Measurements from ENCODE around the gene NRP1. TPM values are rescaled to one million over a fixed set of nuclear protein-coding genes. Genes with fewer than 3 reads are reported as not detected.

Gene NRP1
- total and polyA plus RNA-seq, 9 donors: 39.6 to 134 (median 67.2) TPM

GRCh38 chr10:33355274-33355673 lies 20.8 kb upstream of the NRP1 start:
- no peak for DNase-seq
- H3K4me3 ChIP-seq: no peak overlapping the region
- TF ChIP-seq EP300 (IDR thresholded peaks at IDR 0.05) (no peak), CTCF (IDR thresholded peaks at IDR 0.05) (no peak)
- H3K9me3 ChIP-seq: no peaks in the 10 kb centered on the region
- no peaks in the 10 kb centered on the region for H3K4me1 ChIP-seq (ENCODE audit: insufficient read depth)
- no peaks in the 10 kb centered on the region for H3K36me3 ChIP-seq
- intact Hi-C loops (cut with DNase I): no loop called here
- no peak overlapping the region for H3K27ac ChIP-seq
- WGBS, 3 donors: 78 to 81% (median 78%) methylated on average over 2 of the region's 2 CpGs
- H3K27me3 ChIP-seq: no peaks in the 10 kb centered on the region

GRCh38 chr10:33353853-33354252 lies 19.4 kb upstream of the NRP1 start:
- intact Hi-C loops (cut with DNase I): no loop called here

DNA sequence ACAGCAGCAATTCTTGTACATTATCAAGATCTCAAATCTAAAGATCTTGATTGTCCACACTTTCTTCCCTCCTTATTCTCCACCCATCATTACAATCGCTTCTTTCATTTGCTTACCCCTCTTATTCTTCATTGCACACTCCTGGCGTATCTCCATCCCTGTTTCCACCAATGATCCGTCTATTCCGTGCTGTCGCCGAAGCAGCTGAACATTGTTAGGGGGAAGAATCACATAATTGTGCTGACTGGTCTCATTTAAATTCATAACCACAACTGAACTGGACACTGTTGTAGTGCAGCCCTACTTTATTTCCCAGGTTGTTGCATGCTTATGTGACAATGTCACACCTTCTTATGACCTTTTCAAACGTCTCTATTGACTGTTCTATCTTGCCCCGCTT lies 18.9 kb upstream of the NRP1 start:
- no peaks in the 10 kb centered on the region for H3K9me3 ChIP-seq
- H3K27ac ChIP-seq: no peak overlapping the region
- no peaks in the 10 kb centered on the region for H3K4me1 ChIP-seq (ENCODE audit: insufficient read depth)
- H3K27me3 ChIP-seq: no peaks in the 10 kb centered on the region
- no peaks in the 10 kb centered on the region for H3K36me3 ChIP-seq
- H3K4me3 ChIP-seq: no peak overlapping the region
- 79 to 87% (median 82%) methylated on average over 8 of the region's 8 CpGs for WGBS, 3 donors
- no peak for DNase-seq
- intact Hi-C loops (cut with DNase I): no loop called here
- TF ChIP-seq EP300 (IDR thresholded peaks at IDR 0.05) (no peak), CTCF (IDR thresholded peaks at IDR 0.05) (no peak), POLR2A (IDR thresholded peaks at IDR 0.05) (no peak)

More at GRCh38 chr10:33353853-33354252, 19.4 kb upstream of the NRP1 start:
- H3K4me1 ChIP-seq (ENCODE audit: insufficient read depth): no peaks in the 10 kb centered on the region
- no peaks in the 10 kb centered on the region for H3K9me3 ChIP-seq
- 83 to 85% (median 84%) methylated on average over 3 of the region's 3 CpGs for WGBS, 3 donors
- TF ChIP-seq POLR2A (IDR thresholded peaks at IDR 0.05) (no peak), EP300 (IDR thresholded peaks at IDR 0.05) (no peak), CTCF (IDR thresholded peaks at IDR 0.05) (no peak)
- no peaks in the 10 kb centered on the region for H3K27me3 ChIP-seq
- H3K27ac ChIP-seq: no peak overlapping the region
- no peak for DNase-seq
- no peak overlapping the region for H3K4me3 ChIP-seq
- H3K36me3 ChIP-seq: no peaks in the 10 kb centered on the region

DNA sequence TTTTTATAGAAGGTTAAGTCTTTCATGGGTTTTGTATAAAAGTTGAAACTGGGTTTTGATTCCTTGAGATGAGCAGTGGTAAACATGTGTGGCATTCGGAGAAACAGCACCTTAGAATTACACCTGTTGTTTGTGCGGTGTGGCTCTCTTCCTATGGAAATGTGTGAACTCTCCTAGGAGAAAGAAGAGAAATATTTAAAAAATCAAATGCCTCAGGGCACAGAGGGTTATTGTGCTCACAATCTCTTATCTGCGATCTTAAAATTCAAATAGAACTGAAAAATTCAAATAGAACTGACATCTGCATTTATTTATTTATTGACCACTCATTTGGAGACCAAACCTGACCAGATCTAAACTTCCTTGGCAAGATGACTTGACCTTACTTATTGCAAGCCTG lies 18.1 kb upstream of the NRP1 start:
- Histone ChIP-seq H3K27ac (no peak overlapping the region), H3K4me3 (no peak overlapping the region), H3K4me1 (ENCODE audit: insufficient read depth) (peaks cover 5% of the 10 kb centered on the region), H3K36me3 (no peaks in the 10 kb centered on the region), H3K9me3 (no peaks in the 10 kb centered on the region), H3K27me3 (no peaks in the 10 kb centered on the region)
- TF ChIP-seq EP300 (IDR thresholded peaks at IDR 0.05): no peak
- no peak for TF ChIP-seq POLR2A (IDR thresholded peaks at IDR 0.05)
- no peak for TF ChIP-seq CTCF (IDR thresholded peaks at IDR 0.05)
- 91 to 95% (median 94%) methylated on average over 3 of the region's 3 CpGs for WGBS, 3 donors
- intact Hi-C loops (cut with DNase I): no loop called here
- DNase-seq: no peak

- H3K36me3 ChIP-seq: no peaks in the 10 kb centered on the region
- intact Hi-C loops (cut with DNase I): no loop called here
- TF ChIP-seq POLR2A (IDR thresholded peaks at IDR 0.05) (no peak), CTCF (IDR thresholded peaks at IDR 0.05) (no peak), EP300 (IDR thresholded peaks at IDR 0.05) (no peak)
- no peak overlapping the region for H3K4me3 ChIP-seq
- no peak for DNase-seq
- peaks cover 5% of the 10 kb centered on the region for H3K4me1 ChIP-seq (ENCODE audit: insufficient read depth)
- 15 to 22% (median 19%) methylated on average over 3 of the region's 3 CpGs for WGBS, 3 donors
- no peaks in the 10 kb centered on the region for H3K27me3 ChIP-seq
- H3K27ac ChIP-seq: no peak overlapping the region
- H3K9me3 ChIP-seq: no peaks in the 10 kb centered on the region
These were observed 17.7 kb upstream of the NRP1 start for GRCh38 chr10:33352175-33352574.
